GM12878 (cell line): Measurements from ENCODE around the gene METTL27. TPM values are rescaled to one million over a fixed set of nuclear protein-coding genes. Genes with fewer than 3 reads are reported as not detected.

Experiments used
- ATAC-seq: fragments of 200-7000 bp; cut with Tn5 transposase; 3 replicates; pipeline ENCODE4 v1.9.1; 2020; ENCODE audit warnings: mild to moderate bottlenecking, moderate library complexity
- BruUV-seq: library from RNA; stranded (reverse); fragments of 400-500 nt; replicated peaks from 2 replicates; lab custom pipeline; 2021; lab: Mats Ljungman, UMichigan
- CTCF ChIA-PET: fragments of 300-600 bp; sonication (Branson Sonifier 250); formaldehyde crosslinking; extraction: SDS; loops from one replicate; lab custom pipeline; 2021; ENCODE audit warnings: inconsistent platforms; lab: Yijun Ruan, JAX
- POLR2A ChIA-PET: fragments of 350-600 bp; formaldehyde crosslinking; extraction: SDS; loops from one replicate; lab custom pipeline; 2021; ENCODE audit warnings: inconsistent platforms; lab: Charles Lee
- RAD21 ChIA-PET: fragments of 300-600 bp; sonication (Branson Sonifier 250); formaldehyde crosslinking; loops from one replicate; lab custom pipeline; 2023; ENCODE audit warnings: antibody characterized with exemption; ENCODE audit not compliant: unreplicated experiment; lab: Charles Lee
- SMC1A ChIA-PET: fragments of 300-600 bp; sonication (Branson Sonifier 250); formaldehyde crosslinking; loops from one replicate; lab custom pipeline; 2023; ENCODE audit not compliant: unreplicated experiment, uncharacterized antibody; lab: Charles Lee
- DNase-seq: peaks from one replicate; pipeline ENCODE4 v3.0.0-alpha.2; 2011; ENCODE audit warnings: low read depth, low spot score
- FAIRE-seq: peaks from 3 replicates; lab custom pipeline; 2011; peaks lifted over from hg19 to GRCh38; lab: Jason Lieb, UNC
- H2AFZ ChIP-seq: 2 replicates; pipeline ENCODE4 v1.6.0; 2011; ENCODE audit warnings: low read depth, low read length, control low read depth; ENCODE audit not compliant: control insufficient read depth
- H3K27ac ChIP-seq: 2 replicates; pipeline ENCODE4 v1.5.1; 2011; ENCODE audit warnings: control low read depth; ENCODE audit not compliant: control insufficient read depth, insufficient read depth
- H3K27me3 ChIP-seq, 2 experiments: replicated peaks in 1 of 2; 2 replicates each; pipeline versions ENCODE4 v1.6.0 to v1.6.1; 2011; ENCODE audit warnings: low read length in 1 of 2; ENCODE audit not compliant: control insufficient read depth in 2 of 2, insufficient read depth in 2 of 2
- H3K36me3 ChIP-seq, 2 experiments: 2 replicates each; pipeline ENCODE4 v1.5.1; 2011; ENCODE audit warnings: low read length in 1 of 2; ENCODE audit not compliant: control insufficient read depth in 2 of 2, insufficient read depth in 2 of 2
- H3K4me1 ChIP-seq: 2 replicates; pipeline ENCODE4 v1.6.1; 2011; ENCODE audit warnings: mild to moderate bottlenecking, low read length, moderate library complexity, mixed read lengths; ENCODE audit not compliant: control insufficient read depth, insufficient read depth
- H3K4me2 ChIP-seq: 2 replicates; pipeline ENCODE4 v1.6.0; 2011; ENCODE audit warnings: control low read depth; ENCODE audit not compliant: control insufficient read depth, insufficient read depth
- H3K4me3 ChIP-seq: fragments of 200-600 bp; sonication (generic); 2 replicates; pipeline ENCODE4 v1.5.1; 2016
- H3K79me2 ChIP-seq: 2 replicates; pipeline ENCODE4 v1.6.0; 2011; ENCODE audit warnings: low read length; ENCODE audit not compliant: control insufficient read depth, insufficient read depth
- H3K9ac ChIP-seq: 2 replicates; pipeline ENCODE4 v1.8.0; 2011; ENCODE audit warnings: low read length, control low read depth, mixed read lengths; ENCODE audit not compliant: control insufficient read depth, insufficient read depth
- H3K9me3 ChIP-seq: replicated peaks from 3 replicates; pipeline ENCODE4 v1.5.1; 2011; ENCODE audit warnings: mild to moderate bottlenecking, low read length; ENCODE audit not compliant: control insufficient read depth, insufficient read depth
- H4K20me1 ChIP-seq: 2 replicates; pipeline ENCODE4 v1.6.0; 2011; ENCODE audit not compliant: control insufficient read depth, insufficient read depth
- ATF3 ChIP-seq: IDR thresholded peaks from 2 replicates; pipeline ENCODE4 v1.6.1; 2011; ENCODE audit warnings: low read depth, mild to moderate bottlenecking, low read length, moderate library complexity, borderline replicate concordance; ENCODE audit errors: extremely low read depth
- BHLHE40 ChIP-seq, 2 experiments: fragments of 450-650 bp in 1 of 2; IDR thresholded peaks; 2 replicates each; pipeline ENCODE4 v1.6.1; 2011 to 2017; ENCODE audit warnings: low read depth in 2 of 2, borderline replicate concordance in 1 of 2, improper control_type of control experiment in 1 of 2, low read length in 1 of 2, mild to moderate bottlenecking in 1 of 2
- CHD1 ChIP-seq: IDR thresholded peaks from 2 replicates; pipeline ENCODE4 v1.6.1; 2012; ENCODE audit warnings: low read depth, low read length, improper control_type of control experiment
- MTA3 ChIP-seq: IDR thresholded peaks from 2 replicates; pipeline ENCODE4 v1.6.1; 2012; ENCODE audit warnings: low read length, inconsistent platforms, borderline replicate concordance
- NR2F1 ChIP-seq: fragments of 450-650 bp; conservative IDR thresholded peaks from 2 replicates; pipeline ENCODE4 v1.6.1; 2017; ENCODE audit warnings: mild to moderate bottlenecking
- PML ChIP-seq: IDR thresholded peaks from 2 replicates; pipeline ENCODE4 v1.6.1; 2012; ENCODE audit warnings: low read length, inconsistent platforms
- RAD51 ChIP-seq: fragments of 450-650 bp; IDR thresholded peaks from 2 replicates; pipeline ENCODE4 v1.6.1; 2016; ENCODE audit warnings: moderate library complexity, mild to moderate bottlenecking, inconsistent platforms
- REST ChIP-seq: IDR thresholded peaks from 2 replicates; pipeline ENCODE4 v1.6.1; 2012; ENCODE audit warnings: mild to moderate bottlenecking, low read depth, low read length
- TCF12 ChIP-seq: IDR thresholded peaks from 2 replicates; pipeline ENCODE4 v1.6.1; 2011; ENCODE audit warnings: low read depth, mild to moderate bottlenecking, low read length
- WGBS: methylation state at CpG from one replicate; pipeline ENCODE4 v1.1.6; 2016; ENCODE audit warnings: low lambda C conversion rate; ENCODE audit not compliant: insufficient replicate concordance, insufficient coverage; ENCODE audit errors: missing lambda C conversion rate; 5-methylcytosine and 5-hydroxymethylcytosine counted together
- in situ Hi-C: fragments of 300-500 bp; cut with MboI; formaldehyde crosslinking; loops from 9 replicates; pipeline ENCODE4 v1.14.3; 2018; ENCODE audit warnings: mixed read lengths
- intact Hi-C: fragments of 100-400 bp; cut with micrococcal nuclease; formaldehyde crosslinking; loops from one replicate; pipeline ENCODE4 v1.14.2; 2022; ENCODE audit not compliant: unreplicated experiment
- polyA plus RNA-seq, 11 experiments: library from polyadenylated mRNA; depleted of rRNA in 4 of 11; unstranded in 6 of 11; stranded (reverse) in 5 of 11; fragments of >200 nt; fragmentation: Nextera tagmentation in 4 of 11; fragmentation: Illumina TruSeq in 1 of 11; extraction: Ambion mirVana in 4 of 11; extraction: Trizol in 1 of 11; gene quantifications; 1 replicate in 1 of 11; 2 replicates in 10 of 11; pipeline versions ENCODE4 v1.2.1 to v1.2.3, GENCODE V29; 2011 to 2016; ENCODE audit warnings: inconsistent platforms in 2 of 11, missing spikeins in 2 of 11, low read depth in 1 of 11
- total RNA-seq, 4 experiments: library from RNA; depleted of rRNA in 3 of 4; stranded (reverse); fragments of >200 nt in 3 of 4; fragmentation: Illumina TruSeq in 1 of 4; extraction: Trizol in 1 of 4; gene quantifications; 2 replicates each; pipeline versions ENCODE4 v1.2.1 to v1.2.3, GENCODE V29; 2013 to 2021

Gene METTL27
- total and polyA plus RNA-seq, 10 of the 15 experiments (the other 5 are each of a cell fraction or from before 2014, with no cell fraction given), result 0.10 to 3.4 (median 0.68) TPM

- DNase-seq, result no peak
- H3K4me3 ChIP-seq, result no peak overlapping the region
- in situ Hi-C loops, result no loop called here
- ChIA-PET CTCF (no interaction called here), SMC1A (no interaction called here), RAD21 (no interaction called here)
- no peaks in the 10 kb centered on the region for H3K4me1 ChIP-seq
- H2AFZ ChIP-seq, result no peak overlapping the region
- no TSS peak for BruUV-seq
- no peaks in the 10 kb centered on the region for H3K27me3 ChIP-seq
- no peaks in the 10 kb centered on the region for H4K20me1 ChIP-seq
- TF ChIP-seq ATF3 (no peak), PML (no peak), BHLHE40 (IDR thresholded peaks at IDR 0.05; ENCODE audit: borderline replicate concordance in 1 of 2, low read depth in 2 of 2, low read length in 1 of 2) (no peak), REST (no peak), TCF12 (no peak), CHD1 (no peak), MTA3 (no peak), RAD51 (no peak), NR2F1 (no peak)
- TF ChIP-seq, all 136 proteins: peak for 0
- no peak overlapping the region for H3K27ac ChIP-seq
- H3K9ac ChIP-seq, result no peak overlapping the region
- H3K9me3 ChIP-seq, result no peaks in the 10 kb centered on the region
- POLR2A ChIA-PET, result no interaction called here
- no peaks in the 10 kb centered on the region for H3K79me2 ChIP-seq
- H3K36me3 ChIP-seq, result no peaks in the 10 kb centered on the region
- no peak for FAIRE-seq
- no peak for ATAC-seq
- intact Hi-C loops, result no loop called here
- WGBS, result 52% methylated on average over 20 of the region's 20 CpGs
- no peak overlapping the region for H3K4me2 ChIP-seq
These were observed 29.1 kb upstream of the METTL27 start for GRCh38 chr7:73871163-73872011.
